GM12873 (cell line): Measurements from ENCODE around the gene CTNNA3.

ENCODE experiments used
- CTCF ChIP-seq: IDR thresholded peaks from 2 replicates; pipeline ENCODE4 v1.5.1; 2012; ENCODE audit warnings: low read depth, mild to moderate bottlenecking, moderate library complexity, low read length, control low read depth; ENCODE audit not compliant: insufficient read depth; ENCODE audit errors: missing control alignments

CTNNA3 gene

GRCh38 chr10:65993451-65993850, 1702.5 kb downstream of the CTNNA3 start:
- TF ChIP-seq CTCF: no peak

GRCh38 chr10:65968871-65969270, 1727.1 kb downstream of the CTNNA3 start:
- TF ChIP-seq CTCF: peak; percentile 34

GRCh38 chr10:65968437-65968836, 1727.6 kb downstream of the CTNNA3 start:
- TF ChIP-seq CTCF: no peak

GRCh38 chr10:65964205-65964604, 1731.8 kb downstream of the CTNNA3 start:
- no peak for TF ChIP-seq CTCF

- TF ChIP-seq CTCF: no peak
Observed at GRCh38 chr10:65952086-65952485, 1743.9 kb downstream of the CTNNA3 start.

- TF ChIP-seq CTCF: no peak
Observed at GRCh38 chr10:65950075-65950474, 1745.9 kb downstream of the CTNNA3 start.

- TF ChIP-seq CTCF: no peak
Observed at GRCh38 chr10:65949526-65949925, 1746.5 kb downstream of the CTNNA3 start.
